Right lobe of liver (tissue), 4 donors: ENCODE measurements around the gene ARHGEF2.

Source experiments
- CTCF ChIP-seq, 4 donors: fragments of 200-600 bp in 3 of 4; fragments of 450-650 bp in 1 of 4; IDR thresholded peaks; one replicate each; pipeline versions ENCODE4 v1.5.1 to v1.8.0; 2016 to 2022; ENCODE audit warnings: antibody characterized with exemption in 4 of 4, mild to moderate bottlenecking in 2 of 4
- POLR2A ChIP-seq: fragments of 450-650 bp; IDR thresholded peaks from one replicate; pipeline ENCODE4 v1.6.1; 2017; ENCODE audit warnings: antibody characterized with exemption, mild to moderate bottlenecking
- donor health status: DM: no; HTN: no; CAD: no.
- donor health status: DM: no; HTN: no; CAD: no.
- donor health status: DM: no; HTN: yes; CAD: no.

- TF ChIP-seq POLR2A (no peak), CTCF (IDR thresholded peaks at IDR 0.05) (no peak)
Observed at GRCh38 chr1:155932081-155932480, 46.3 kb downstream of the ARHGEF2 start.
